D721Med (cell line): ENCODE data around the gene FDXR.

Source experiments
- DNase-seq: peaks from one replicate; pipeline ENCODE4 v3.0.0; 2011; ENCODE audit warnings: low spot score; ENCODE audit not compliant: insufficient read length
- FAIRE-seq: peaks from 2 replicates; lab custom pipeline; 2011; peaks lifted over from hg19 to GRCh38; lab: Jason Lieb, UNC
- TF ChIP-seq, protein P1 (sequence below): IDR thresholded peaks from 2 replicates; pipeline ENCODE4 v1.5.1; 2012; ENCODE audit warnings: mild to moderate bottlenecking, control low read depth; ENCODE audit not compliant: insufficient read depth; ENCODE audit errors: missing control alignments

The FDXR gene

DNA sequence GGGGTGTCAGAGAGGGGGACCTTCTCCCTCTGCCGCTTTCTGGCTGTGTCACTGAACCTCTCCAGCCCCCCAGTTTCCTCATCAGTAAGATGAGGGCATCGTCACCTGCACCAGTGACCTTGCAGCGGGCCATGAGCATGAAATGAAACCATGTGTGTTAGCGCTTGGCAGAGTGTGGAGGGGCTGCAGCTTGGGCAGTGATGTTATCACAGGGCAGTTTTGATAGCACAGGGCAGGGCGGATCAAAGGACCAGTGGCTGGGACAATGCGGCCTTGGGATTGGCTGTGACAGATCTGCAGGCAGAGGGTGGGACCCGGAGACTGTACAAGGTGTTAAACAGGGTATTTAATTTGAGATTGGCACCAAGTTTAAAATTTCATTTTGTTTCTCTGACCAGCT lies 57.7 kb downstream of the FDXR start:
- no peak for FAIRE-seq
- TF ChIP-seq, protein P1, sequence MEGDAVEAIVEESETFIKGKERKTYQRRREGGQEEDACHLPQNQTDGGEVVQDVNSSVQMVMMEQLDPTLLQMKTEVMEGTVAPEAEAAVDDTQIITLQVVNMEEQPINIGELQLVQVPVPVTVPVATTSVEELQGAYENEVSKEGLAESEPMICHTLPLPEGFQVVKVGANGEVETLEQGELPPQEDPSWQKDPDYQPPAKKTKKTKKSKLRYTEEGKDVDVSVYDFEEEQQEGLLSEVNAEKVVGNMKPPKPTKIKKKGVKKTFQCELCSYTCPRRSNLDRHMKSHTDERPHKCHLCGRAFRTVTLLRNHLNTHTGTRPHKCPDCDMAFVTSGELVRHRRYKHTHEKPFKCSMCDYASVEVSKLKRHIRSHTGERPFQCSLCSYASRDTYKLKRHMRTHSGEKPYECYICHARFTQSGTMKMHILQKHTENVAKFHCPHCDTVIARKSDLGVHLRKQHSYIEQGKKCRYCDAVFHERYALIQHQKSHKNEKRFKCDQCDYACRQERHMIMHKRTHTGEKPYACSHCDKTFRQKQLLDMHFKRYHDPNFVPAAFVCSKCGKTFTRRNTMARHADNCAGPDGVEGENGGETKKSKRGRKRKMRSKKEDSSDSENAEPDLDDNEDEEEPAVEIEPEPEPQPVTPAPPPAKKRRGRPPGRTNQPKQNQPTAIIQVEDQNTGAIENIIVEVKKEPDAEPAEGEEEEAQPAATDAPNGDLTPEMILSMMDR, result no peak

DNA sequence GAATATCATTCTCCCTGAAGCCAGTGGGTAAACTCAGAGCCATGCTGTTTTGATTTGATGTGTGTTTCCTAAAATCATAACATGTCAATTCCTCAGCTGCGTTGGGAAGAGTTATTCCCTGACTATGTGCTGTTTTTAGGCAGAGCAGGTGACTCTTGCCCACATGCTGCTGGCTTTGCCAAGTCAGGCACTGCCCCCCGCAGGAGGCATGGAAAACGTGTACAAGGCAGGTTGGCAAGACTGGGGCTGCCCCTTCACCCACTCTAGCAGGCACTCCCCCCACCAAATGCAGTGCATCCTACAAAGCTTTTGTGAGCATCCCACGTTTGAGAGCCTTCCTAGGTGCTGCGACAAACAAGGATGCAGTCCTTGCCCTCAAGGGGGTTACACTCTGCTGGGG lies 58.3 kb downstream of the FDXR start:
- TF ChIP-seq, protein P1, result no peak
- DNase-seq, result no peak
- no peak for FAIRE-seq

More for the DNA sequence above, 57.7 kb downstream of the FDXR start:
- DNase-seq, result no peak
